HG03103 (cell line): ENCODE data around the gene RTF1.

Experiments used
- ATAC-seq: cut with Tn5 transposase; IDR thresholded peaks from one replicate; pipeline ENCODE4 v1.9.1; 2021; ENCODE audit warnings: low read depth; ENCODE audit not compliant: unreplicated experiment

RTF1 gene

GRCh38 chr15:41502795-41503668, 86.1 kb downstream of the RTF1 start:
- no peak for ATAC-seq

GRCh38 chr15:41503669-41504010, 86.7 kb downstream of the RTF1 start:
- ATAC-seq: no peak

DNA sequence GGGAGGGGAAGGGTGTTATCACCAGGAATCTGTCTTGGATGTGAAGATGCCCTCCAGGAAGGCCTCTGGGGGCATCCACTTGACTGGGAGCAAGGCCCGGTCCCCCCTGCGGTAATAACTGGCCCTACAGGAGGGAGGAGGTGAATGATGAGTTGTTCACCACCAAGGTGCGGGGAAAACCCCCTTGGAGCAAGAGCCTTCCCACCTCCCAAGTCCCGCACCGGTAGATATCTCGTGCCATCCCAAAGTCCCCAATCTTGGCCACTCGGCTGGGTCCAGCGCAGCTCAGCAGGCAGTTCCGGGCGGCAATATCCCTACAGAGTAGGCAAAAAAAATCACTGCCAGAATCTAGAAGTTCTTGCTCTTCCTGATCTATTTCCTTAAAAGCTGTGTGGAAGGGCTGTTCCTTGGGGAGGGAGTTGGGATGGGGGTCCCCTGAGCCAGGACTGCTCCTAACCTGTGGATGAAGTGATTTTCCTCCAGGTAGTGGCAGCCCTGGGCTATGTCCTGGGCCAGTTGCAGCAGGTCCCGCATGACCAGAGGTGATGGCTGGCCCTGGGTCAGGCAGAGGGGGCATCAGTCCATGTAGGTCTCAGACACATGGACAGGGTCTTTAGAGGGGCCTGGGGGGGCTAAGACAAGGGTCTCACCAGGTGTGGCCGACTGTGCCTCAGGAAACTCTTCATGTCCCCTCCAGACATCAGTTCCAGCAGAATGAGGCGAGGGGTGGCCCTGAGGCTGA, 88.0 kb downstream of the RTF1 start:
- ATAC-seq: no peak

DNA sequence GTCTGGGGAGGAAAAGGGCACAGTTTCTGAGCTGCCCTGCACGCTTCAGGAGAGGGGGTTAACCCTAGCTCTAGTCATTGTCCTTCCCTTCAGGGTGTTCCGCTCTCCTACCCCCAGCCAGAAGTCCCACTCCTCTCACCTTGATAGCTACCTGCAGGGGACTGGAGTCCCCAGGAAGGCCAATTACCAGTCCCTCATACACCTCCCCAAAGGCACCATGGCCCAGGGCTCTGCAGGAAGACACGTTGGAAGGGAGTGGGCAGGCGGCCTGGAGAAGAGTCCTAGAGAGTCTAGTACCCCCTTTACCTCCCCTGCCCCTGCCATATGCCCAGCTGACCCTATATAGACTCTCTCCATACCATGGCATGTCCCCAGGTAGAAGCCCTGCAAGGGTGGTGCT, 88.9 kb downstream of the RTF1 start:
- ATAC-seq: no peak

- ATAC-seq: no peak
Observed at GRCh38 chr15:41506796-41507341, 90.0 kb downstream of the RTF1 start.

DNA sequence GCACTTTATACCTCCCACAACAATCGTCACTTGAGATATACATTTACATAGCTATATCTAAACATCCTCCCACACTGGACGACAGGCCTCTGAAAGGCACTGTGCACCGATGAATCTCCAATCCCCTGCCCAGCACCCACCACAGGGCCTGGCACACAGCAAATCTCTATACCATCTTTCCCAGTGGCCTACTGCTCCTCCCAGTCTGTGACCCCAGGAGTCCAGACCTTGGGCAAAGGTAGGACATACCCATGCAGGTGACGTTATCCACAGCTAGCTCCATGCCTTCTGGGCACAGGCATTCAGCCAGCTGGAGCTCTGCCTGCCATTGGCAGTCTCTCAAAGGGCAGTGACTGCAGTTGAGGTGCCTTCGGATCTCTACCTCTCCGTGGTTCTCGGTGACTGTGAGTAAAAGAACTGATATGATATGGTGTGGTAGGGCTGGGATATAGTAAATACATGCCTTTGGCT, 91.0 kb downstream of the RTF1 start:
- no peak for ATAC-seq

GRCh38 chr15:41510728-41511127, 93.8 kb downstream of the RTF1 start:
- no peak for ATAC-seq

GRCh38 chr15:41511331-41511898, 94.5 kb downstream of the RTF1 start:
- no peak for ATAC-seq

- no peak for ATAC-seq
Observed at GRCh38 chr15:41511899-41512369, 95.0 kb downstream of the RTF1 start.

DNA sequence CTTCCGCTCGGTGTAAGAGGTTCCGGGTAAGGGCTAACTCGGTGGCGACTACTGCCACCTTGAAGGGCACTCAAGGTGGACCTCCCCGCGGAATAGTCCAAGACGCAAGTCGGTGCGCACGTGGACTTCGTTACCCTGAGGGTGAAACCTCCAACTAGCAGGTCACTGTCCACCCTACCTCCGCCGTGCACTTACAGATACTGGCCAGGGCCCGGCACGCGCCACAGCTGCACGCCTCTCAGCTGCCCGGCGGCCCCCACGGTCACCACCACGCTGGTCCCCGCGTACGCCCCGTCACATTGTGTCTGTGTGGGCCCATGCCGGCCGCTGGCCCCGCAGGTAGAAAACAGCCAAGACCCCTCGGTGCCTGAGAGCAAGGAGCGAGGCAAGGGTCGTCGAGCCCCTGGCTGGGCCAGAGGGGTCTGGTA, 95.6 kb downstream of the RTF1 start:
- no peak for ATAC-seq

DNA sequence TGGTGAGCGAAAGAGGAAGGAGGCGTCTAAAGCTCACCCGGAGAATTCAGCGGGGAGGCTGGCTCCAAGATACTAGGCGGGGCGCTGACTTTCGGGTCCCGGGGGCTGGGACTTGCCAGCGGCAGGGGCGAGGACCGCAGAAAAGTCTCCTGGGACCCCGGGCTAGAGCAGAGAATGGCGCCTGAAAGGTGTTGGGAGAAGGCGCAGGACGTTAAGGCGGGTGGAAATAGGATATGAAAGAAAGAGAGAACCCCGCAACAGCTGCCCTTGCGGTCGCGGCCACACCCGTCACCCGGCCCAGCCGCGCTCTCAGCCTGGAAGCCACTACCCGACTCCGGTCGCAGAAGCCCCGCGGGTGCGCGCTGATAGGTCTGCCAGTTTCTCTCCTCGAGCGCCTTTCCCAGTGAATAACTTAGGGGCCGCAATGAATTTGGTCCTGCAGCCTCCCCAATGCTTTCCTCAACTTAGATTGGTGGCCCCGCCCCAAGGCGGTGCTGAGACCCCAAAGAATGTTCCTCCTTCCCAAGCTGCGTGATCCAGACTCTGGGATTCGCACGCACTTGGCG, 96.1 kb downstream of the RTF1 start:
- no peak for ATAC-seq

- no peak for ATAC-seq
Observed at GRCh38 chr15:41513506-41514227, 96.8 kb downstream of the RTF1 start, which contains the start of gene LTK. Gene LTK, minus strand, starts transcription at chr15:41513827. Its CDS starts 118 bp downstream, at chr15:41513709.

- ATAC-seq: no peak
Observed at GRCh38 chr15:41517895-41518449, 101.1 kb downstream of the RTF1 start.

DNA sequence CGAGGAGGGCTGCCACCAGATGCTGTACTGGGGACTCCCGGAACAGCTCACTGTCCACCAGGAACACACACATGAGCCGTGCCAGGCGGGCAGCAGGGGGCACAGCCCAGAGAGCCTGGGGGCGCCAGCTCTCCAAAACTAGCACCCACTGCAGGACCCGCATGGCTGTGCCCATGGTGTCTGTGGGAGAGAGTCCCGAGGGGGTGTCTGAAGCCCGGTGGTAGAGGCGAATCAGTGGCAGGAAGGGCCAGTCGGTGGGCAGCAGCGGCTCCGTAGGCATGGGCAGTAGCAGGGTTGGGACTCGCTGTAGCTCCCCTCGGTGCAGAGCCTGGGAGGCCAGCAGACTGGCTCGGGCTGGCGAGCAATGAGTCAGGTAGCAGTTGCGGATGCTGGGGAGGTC, 103.7 kb downstream of the RTF1 start:
- no peak for ATAC-seq

GRCh38 chr15:41521614-41522013, 104.7 kb downstream of the RTF1 start:
- no peak for ATAC-seq

- ATAC-seq: no peak
Observed at GRCh38 chr15:41523097-41523496, 106.2 kb downstream of the RTF1 start.

DNA sequence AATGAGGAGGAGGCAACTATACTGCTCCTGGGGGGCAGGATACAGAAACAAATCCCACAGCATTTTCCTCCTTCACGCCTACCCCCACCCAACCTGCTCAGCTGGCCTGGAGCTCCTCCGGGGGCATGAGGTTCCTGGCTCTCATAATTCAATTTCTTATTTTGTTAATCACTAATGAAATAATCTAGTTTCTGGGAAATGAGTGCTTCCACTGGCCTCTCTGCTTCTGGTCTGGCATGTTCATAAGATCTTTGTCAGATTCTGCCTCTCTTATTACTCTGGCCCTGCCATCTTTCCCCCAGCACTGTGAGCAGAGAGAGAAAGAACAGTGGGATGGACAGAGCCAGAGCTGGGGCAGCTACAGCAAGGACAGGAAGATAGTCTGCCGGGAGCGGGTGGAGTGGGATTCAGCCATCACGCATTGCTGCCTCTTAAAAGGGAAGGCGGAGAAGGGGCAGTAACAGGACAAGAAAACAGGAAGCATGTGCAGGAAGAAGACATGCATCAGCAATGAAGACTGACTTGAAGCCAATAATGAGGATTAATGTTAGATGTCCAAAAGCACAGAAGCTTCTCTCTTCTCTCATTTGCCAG, 113.6 kb downstream of the RTF1 start:
- ATAC-seq: no peak
